ENCODE results near the gene GGA1. TPM values are rescaled to one million over a fixed set of nuclear protein-coding genes. Genes with fewer than 3 reads are reported as not detected.
A peak's percentile ranks its signal among the peaks of the same experiment; 100 is the strongest.
"Not testable (repeated sequence)": the region's sequence is repeated elsewhere in the genome, so short reads cannot be mapped to it uniquely, and the experiment has no call there.

GGA1 gene
- total RNA-seq, 1 donor from 2014 or later: 57.5 TPM

GRCh38 chr22:37640591-37641560 is 32.2 kb downstream of the GGA1 start:
- no peak for DNase-seq (ENCODE audit: extremely low read depth, low read depth, low spot score)

- no peak for DNase-seq (ENCODE audit: extremely low read depth, low read depth, low spot score)
Measured at GRCh38 chr22:37641561-37641949, 32.9 kb downstream of the GGA1 start.

DNA sequence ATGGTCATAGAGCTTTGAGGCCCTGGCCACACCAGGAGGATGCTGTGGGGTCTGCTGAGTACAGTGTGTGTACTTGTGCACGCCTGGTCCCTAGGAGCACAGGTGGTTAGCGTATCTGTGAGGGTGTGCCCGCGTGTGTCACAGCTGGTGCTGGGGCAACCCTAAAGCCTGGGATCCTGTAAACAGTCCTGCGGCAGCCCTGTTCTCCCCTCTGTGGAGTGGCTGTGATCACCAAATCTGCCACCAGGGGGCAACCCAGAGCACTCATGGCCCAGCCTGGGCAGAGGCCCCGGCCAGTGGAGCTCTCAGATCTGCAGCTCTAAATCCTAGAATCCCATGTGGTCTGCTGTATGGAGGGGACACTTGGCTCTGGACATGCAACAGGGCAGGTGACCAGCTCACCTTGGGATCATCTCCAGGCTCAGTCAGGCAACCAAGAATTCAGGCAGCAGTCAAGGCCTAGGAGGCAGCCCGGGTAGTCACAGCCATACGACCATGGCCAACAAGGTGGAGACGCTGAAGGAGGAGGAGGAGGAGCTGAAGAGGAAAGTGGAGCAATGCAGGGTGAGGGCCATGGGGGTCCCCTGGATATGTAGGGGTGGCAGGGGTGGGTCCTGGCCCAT is 34.7 kb downstream of the GGA1 start:
- no peak for DNase-seq (ENCODE audit: extremely low read depth, low read depth, low spot score)

DNA sequence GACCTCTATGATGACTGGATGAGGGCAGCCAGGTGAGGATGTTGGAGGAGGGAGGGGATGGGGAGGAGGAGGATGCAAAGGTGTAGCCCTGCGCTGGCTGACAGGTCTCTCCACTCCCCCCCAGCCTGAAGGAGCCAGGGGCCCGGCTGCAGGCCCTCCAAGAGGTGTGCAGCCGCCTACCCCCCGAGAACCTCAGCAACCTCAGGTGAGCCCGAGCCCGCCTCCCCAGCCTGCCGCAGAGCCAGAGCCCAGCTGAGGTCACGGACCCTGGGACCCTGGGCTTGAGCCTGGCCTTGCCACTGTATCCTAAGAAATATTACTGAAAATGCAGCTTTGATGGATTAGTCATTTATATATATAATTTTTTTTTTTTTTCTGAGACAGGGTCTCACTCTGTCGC is 38.7 kb downstream of the GGA1 start:
- no peak for DNase-seq (ENCODE audit: extremely low read depth, low read depth, low spot score)

DNA sequence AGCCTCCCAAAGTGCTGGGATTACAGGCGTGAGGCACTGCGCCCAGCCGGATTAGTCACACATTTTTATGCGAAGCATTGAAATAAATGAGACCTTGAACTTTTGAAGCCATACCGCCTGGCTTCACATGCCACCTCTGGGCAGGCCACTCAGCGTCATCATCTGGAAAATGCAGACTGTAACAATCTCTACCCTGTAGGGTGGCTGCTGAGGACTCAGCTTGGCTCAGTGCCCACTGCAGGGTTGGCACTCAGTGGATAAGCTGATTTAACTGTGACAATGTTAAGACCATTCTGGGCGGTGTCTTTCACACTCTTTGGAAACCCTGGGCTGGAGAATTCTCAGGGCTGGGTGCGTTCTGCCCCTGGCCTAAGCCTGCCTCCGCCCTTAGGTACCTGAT is 39.3 kb downstream of the GGA1 start:
- DNase-seq (ENCODE audit: extremely low read depth, low read depth, low spot score): no peak

DNA sequence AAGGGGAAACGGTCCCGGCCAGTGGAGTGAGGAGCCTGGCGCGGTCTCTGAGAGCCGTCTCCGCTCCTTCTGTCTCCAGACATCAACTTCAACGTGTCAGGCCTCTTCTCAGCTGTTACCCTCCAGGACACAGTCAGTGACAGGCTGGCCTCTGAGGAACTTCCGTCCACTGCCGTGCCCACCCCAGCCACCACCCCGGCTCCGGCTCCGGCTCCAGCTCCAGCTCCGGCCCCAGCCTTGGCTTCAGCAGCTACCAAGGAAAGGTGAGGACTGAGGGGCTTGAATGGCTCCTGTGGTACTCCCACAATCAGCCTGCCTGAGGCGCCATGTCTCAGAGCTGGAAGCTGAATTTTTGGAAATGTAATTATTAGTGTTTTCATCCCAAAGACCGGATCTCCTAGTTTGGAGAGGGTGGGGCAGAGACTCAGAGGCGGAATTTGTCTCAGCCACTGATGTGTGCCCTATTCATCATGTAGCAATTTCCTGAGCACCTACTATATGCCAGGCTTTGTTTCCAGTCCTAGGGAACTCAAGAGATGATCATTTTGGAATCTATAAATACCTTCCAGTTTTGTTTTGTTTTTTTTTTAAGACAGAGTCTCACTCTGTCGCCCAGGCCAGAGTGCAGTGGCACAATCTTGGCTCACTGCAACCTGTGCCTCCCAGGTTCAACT is 42.0 kb downstream of the GGA1 start:
- no peak for DNase-seq (ENCODE audit: extremely low read depth, low read depth, low spot score)

DNA sequence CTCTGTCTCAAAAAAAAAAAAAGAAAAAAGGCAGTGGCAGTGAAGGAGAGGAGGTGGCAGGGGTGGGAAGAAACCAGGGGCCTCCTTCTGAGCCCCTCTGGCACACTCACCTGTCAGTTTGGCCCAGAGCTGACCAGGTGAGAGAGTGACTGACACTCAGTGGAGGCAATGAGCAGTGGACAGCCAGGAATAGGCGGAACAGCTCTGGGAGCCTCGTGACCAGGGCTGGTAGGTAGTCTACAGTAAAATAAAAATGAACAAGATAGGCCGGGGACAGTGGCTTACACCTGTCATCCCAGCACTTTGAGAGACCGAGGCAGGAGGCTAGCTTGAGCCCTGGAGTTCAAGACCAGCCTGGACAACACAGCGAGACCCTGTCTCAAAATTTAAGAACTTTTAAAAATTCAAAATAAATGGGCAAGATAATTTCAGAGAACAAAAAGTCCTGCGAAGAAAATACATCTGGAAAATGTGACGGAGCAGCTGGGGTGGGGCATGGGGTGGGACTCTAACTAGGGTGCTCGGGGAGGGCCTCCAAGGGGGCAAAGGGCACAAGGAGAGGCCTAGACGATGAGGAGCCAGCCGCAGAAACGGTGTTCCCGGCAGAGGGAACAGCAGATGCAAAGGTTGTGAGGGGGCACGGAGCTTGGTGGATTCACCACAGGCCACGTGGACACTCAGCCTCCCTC is 46.1 kb downstream of the GGA1 start:
- no peak for DNase-seq (ENCODE audit: extremely low read depth, low read depth, low spot score)

- DNase-seq (ENCODE audit: extremely low read depth, low read depth, low spot score): no peak
Measured at GRCh38 chr22:37655252-37655563, 46.6 kb downstream of the GGA1 start.

GRCh38 chr22:37656583-37656982 is 47.9 kb downstream of the GGA1 start:
- DNase-seq (ENCODE audit: extremely low read depth, low read depth, low spot score): not testable (repeated sequence)

- DNase-seq (ENCODE audit: extremely low read depth, low read depth, low spot score): no peak
Measured at GRCh38 chr22:37657590-37658132, 49.0 kb downstream of the GGA1 start.

DNA sequence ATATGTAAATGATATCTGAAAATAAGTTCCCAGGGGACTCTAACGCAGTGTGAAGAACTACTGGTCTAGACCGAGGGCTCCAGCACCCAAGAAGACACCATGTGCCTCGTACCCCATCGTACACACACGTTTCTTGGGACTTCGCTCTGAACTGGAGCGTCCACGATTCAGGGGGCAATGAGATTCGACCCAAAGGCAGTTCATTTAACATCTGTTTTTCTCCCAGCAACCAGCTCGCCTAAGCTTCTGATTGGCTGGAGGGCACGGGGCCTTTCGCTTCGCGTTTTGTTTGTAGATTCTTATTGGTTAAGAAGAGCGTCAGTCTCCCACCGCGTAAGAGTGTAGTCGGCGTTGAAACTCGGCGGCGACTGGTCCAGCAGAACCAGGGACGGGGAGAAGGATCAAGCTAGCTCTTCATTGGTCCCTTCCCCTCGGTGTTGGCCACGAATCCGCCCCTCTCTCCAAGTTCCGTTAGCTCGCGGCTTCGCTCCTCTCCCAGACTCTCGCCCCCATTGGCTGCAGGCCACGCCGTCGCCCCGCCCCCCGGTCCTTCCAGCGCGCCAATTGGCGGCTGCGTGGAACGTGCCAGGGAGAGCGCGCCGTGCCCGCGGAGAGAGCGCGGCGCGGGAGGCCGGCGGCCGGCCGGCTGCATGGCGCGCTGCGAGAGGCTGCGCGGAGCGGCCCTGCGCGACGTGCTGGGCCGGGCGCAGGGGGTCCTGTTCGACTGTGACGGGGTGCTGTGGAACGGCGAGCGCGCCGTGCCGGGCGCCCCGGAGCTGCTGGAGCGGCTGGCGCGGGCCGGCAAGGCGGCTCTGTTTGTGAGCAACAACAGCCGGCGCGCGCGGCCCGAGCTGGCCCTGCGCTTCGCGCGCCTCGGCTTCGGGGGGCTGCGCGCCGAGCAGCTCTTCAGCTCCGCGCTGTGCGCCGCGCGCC is 49.8 kb downstream of the GGA1 start, which contains the start of gene PDXP:
Gene PDXP (plus strand): TSS at position 591 of the 933 bp plus-strand sequence. CDS start 60 bp downstream, at position 651.
- DNase-seq (ENCODE audit: extremely low read depth, low read depth, low spot score): peak; percentile 99

DNA sequence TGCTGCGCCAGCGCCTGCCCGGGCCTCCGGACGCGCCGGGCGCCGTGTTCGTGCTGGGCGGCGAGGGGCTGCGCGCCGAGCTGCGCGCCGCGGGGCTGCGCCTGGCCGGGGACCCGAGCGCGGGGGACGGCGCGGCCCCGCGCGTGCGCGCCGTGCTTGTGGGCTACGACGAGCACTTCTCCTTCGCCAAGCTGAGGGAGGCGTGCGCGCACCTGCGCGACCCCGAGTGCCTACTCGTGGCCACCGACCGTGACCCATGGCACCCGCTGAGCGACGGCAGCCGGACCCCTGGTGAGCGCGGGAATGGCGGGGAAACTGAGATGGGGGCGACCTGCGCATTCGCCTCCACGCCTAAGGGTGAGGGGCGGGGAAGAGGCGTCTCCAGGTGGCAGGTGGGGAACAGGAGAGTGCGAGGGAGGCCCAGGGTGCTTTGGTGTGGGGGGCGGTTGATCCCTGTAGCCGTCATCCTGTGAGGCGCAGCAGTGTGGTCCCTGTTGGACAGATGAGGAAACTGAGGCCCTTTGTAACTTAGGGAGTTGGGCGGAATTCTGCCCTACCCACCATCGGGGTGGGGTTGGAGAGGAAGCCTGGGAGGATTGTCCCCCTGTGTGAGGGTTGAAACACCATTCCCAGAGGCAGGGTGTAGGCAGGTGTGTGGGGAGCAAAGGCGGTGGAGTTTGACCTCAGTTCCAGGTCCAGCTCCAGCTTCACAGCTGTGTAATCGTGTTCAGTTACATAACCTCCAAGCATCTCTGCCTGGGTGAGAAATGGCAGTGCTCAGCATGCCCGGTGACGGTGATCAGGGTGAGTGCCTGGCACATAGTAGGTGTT is 50.6 kb downstream of the GGA1 start:
- DNase-seq (ENCODE audit: extremely low read depth, low read depth, low spot score): no peak

- DNase-seq (ENCODE audit: extremely low read depth, low read depth, low spot score): no peak
Measured at GRCh38 chr22:37659897-37660708, 51.5 kb downstream of the GGA1 start.

DNA sequence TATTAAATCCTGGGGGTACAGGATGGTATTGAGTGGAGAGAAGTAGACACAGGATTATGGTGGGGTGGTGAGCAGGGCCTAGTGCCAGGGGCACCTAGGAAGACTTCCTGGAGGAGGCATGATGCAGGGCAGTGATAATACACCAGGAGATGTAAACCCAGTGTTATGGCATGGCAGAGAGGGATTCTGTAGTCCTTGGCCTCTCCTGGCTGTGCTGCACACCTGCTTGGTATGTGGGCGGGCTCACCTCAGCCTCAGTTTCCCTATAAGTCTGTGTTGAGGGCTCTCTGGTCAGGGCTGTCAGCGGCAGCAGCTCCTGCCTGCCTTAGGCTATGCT is 52.0 kb downstream of the GGA1 start:
- DNase-seq (ENCODE audit: extremely low read depth, low read depth, low spot score): no peak

DNA sequence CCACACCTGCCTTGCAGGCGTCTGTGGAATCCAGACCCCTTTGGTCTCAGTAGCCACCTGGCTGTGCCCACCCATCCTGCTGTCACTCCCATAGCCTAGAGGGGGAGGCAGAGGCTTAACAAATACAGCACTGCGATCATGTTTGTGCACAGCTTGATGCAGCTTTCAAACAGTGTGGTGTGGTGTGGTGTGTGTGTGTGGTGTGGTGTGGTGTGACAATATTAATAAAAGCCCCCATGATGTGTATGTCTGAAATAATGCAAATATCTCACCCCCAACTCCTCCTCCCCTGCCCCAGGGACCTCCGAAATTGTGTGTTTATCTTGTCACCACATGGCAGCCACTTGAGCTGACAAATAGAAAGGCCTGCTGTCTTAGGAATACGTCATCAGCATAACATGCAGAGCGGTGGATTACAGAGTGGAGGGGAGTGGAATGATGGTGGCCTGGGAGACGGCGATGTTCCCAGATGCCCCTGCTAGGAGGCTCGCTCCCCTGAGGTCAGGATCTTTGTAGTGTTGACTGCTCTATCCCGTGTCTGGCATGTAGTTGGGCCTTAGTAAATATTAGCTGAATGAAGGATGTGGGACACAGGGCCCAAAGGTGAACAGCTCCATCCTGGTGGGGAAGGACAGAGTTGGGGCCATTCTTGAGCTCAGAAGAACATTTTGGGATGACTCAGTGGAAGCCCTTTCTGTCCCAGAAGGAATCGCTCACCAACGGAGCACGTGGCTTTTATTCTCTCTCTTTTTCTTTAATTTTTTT is 52.7 kb downstream of the GGA1 start:
- DNase-seq (ENCODE audit: extremely low read depth, low read depth, low spot score): no peak

DNA sequence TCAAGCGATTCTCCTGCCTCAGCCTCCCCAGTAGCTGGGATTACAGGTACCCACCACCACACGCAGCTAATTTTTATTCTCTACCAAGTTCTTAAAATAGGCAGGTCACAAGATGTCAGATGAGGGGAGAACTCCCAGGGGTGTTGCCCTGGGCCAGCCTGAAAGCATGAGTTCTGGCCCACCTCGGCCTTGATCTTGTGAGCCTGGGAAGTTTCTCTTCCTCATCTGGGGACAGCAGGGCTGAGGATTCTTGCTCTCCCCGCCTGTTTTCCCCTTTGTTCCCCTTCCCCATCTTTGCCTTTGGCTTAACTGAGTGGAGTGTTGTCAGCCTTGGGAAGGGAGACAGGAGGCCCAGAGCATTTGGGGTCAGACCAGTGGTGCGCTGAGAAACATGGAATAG is 53.4 kb downstream of the GGA1 start:
- DNase-seq (ENCODE audit: extremely low read depth, low read depth, low spot score): no peak

- DNase-seq (ENCODE audit: extremely low read depth, low read depth, low spot score): no peak
Measured at GRCh38 chr22:37663521-37664140, 55.0 kb downstream of the GGA1 start.

All from glomerular endothelial cell (primary cell).